Measurements from ENCODE around the gene NEURL1. TPM values are rescaled to one million over a fixed set of nuclear protein-coding genes. Genes with fewer than 3 reads are reported as not detected.
"Not testable (repeated sequence)": the region's sequence is repeated elsewhere in the genome, so short reads cannot be mapped to it uniquely, and the experiment has no call there.

The NEURL1 gene
- total RNA-seq, 1 experiment from 2014 or later: 0.95 TPM

GRCh38 chr10:103507235-103508191 is 14.0 kb downstream of the NEURL1 start:
- in situ Hi-C loops (cut with HindIII; ENCODE audit: low sequenced_read_pairs): no loop called here
- no peak for DNase-seq (ENCODE audit: low spot score)

GRCh38 chr10:103510046-103510685 is 16.7 kb downstream of the NEURL1 start:
- DNase-seq (ENCODE audit: low spot score): no peak
- in situ Hi-C loops (cut with HindIII; ENCODE audit: low sequenced_read_pairs): no loop called here

- no peak for DNase-seq (ENCODE audit: low spot score)
- in situ Hi-C loops (cut with HindIII; ENCODE audit: low sequenced_read_pairs): no loop called here
These were observed 17.6 kb downstream of the NEURL1 start for GRCh38 chr10:103510791-103511752.

- no peak for DNase-seq (ENCODE audit: low spot score)
- in situ Hi-C loops (cut with HindIII; ENCODE audit: low sequenced_read_pairs): no loop called here
These were observed 18.7 kb downstream of the NEURL1 start for GRCh38 chr10:103512166-103512565.

- DNase-seq (ENCODE audit: low spot score): no peak
- in situ Hi-C loops (cut with HindIII; ENCODE audit: low sequenced_read_pairs): no loop called here
These were observed 19.3 kb downstream of the NEURL1 start for GRCh38 chr10:103512591-103513379.

- no peak for DNase-seq (ENCODE audit: low spot score)
- in situ Hi-C loops (cut with HindIII; ENCODE audit: low sequenced_read_pairs): no loop called here
These were observed 20.0 kb downstream of the NEURL1 start for GRCh38 chr10:103513380-103514060.

GRCh38 chr10:103514244-103514643 is 20.7 kb downstream of the NEURL1 start:
- DNase-seq (ENCODE audit: low spot score): no peak

GRCh38 chr10:103517234-103518085 is 24.0 kb downstream of the NEURL1 start:
- no peak for DNase-seq (ENCODE audit: low spot score)

More at GRCh38 chr10:103514244-103514643, 20.7 kb downstream of the NEURL1 start:
- in situ Hi-C loops (cut with HindIII; ENCODE audit: low sequenced_read_pairs): no loop called here

GRCh38 chr10:103519798-103520197 is 26.3 kb downstream of the NEURL1 start:
- no peak for DNase-seq (ENCODE audit: low spot score)
- in situ Hi-C loops (cut with HindIII; ENCODE audit: low sequenced_read_pairs): no loop called here

More at GRCh38 chr10:103517234-103518085, 24.0 kb downstream of the NEURL1 start:
- in situ Hi-C loops (cut with HindIII; ENCODE audit: low sequenced_read_pairs): no loop called here

- DNase-seq (ENCODE audit: low spot score); in situ Hi-C loops (cut with HindIII; ENCODE audit: low sequenced_read_pairs): not testable (repeated sequence)
These were observed 28.5 kb downstream of the NEURL1 start for GRCh38 chr10:103522006-103522405.

- DNase-seq (ENCODE audit: low spot score): no peak
- in situ Hi-C loops (cut with HindIII; ENCODE audit: low sequenced_read_pairs): no loop called here
These were observed 30.2 kb downstream of the NEURL1 start for GRCh38 chr10:103523683-103524082.

GRCh38 chr10:103525901-103526300 is 32.4 kb downstream of the NEURL1 start:
- no peak for DNase-seq (ENCODE audit: low spot score)
- in situ Hi-C loops (cut with HindIII; ENCODE audit: low sequenced_read_pairs): no loop called here

GRCh38 chr10:103527476-103527875 is 34.0 kb downstream of the NEURL1 start:
- DNase-seq (ENCODE audit: low spot score); in situ Hi-C loops (cut with HindIII; ENCODE audit: low sequenced_read_pairs): not testable (repeated sequence)

GRCh38 chr10:103528549-103528948 is 35.0 kb downstream of the NEURL1 start:
- in situ Hi-C loops (cut with HindIII; ENCODE audit: low sequenced_read_pairs): no loop called here
- no peak for DNase-seq (ENCODE audit: low spot score)

- DNase-seq (ENCODE audit: low spot score): no peak
- in situ Hi-C loops (cut with HindIII; ENCODE audit: low sequenced_read_pairs): no loop called here
These were observed 36.0 kb downstream of the NEURL1 start for GRCh38 chr10:103529539-103529938.

GRCh38 chr10:103533827-103534226 is 40.3 kb downstream of the NEURL1 start:
- DNase-seq (ENCODE audit: low spot score): no peak
- in situ Hi-C loops (cut with HindIII; ENCODE audit: low sequenced_read_pairs): no loop called here

Measured in G401 (cell line).